Prostate gland (tissue), 2 donors: Measurements from ENCODE around the gene HTR3C.

Experiments used
- CTCF ChIP-seq, 4 experiments: fragments of 200-600 bp in 2 of 4; fragments of 450-650 bp in 2 of 4; sonication (generic) in 2 of 4; IDR thresholded peaks; 1 replicate in 3 of 4; 2 replicates in 1 of 4; pipeline ENCODE4 v1.5.1; 2016 to 2019; ENCODE audit warnings: antibody characterized with exemption in 4 of 4, mild to moderate bottlenecking in 2 of 4, moderate library complexity in 2 of 4
- POLR2A ChIP-seq: fragments of 450-650 bp; IDR thresholded peaks from one replicate; pipeline ENCODE4 v1.6.1; 2016; ENCODE audit warnings: antibody characterized with exemption, mild to moderate bottlenecking

- TF ChIP-seq POLR2A = no peak
- no peak for TF ChIP-seq CTCF (IDR thresholded peaks at IDR 0.05)
Observed at GRCh38 chr3:184067573-184068055, 14.8 kb downstream of the HTR3C start.
